Subcutaneous abdominal adipose tissue (tissue), 5 donors: ENCODE data around the gene TIGD1.

ENCODE experiments used
- H3K27ac ChIP-seq: one replicate; pipeline ENCODE4 v1.7.0; 2013; ENCODE audit warnings: low read depth, mild to moderate bottlenecking, inconsistent platforms, low read length, moderate library complexity
- H3K27me3 ChIP-seq, 5 donors: one replicate each; pipeline ENCODE4 v1.7.0; 2013; ENCODE audit warnings: low read length in 5 of 5, inconsistent platforms in 1 of 5; ENCODE audit not compliant: control insufficient read depth in 5 of 5, insufficient read depth in 4 of 5
- H3K36me3 ChIP-seq, 5 donors: one replicate each; pipeline ENCODE4 v1.7.0; 2013; ENCODE audit warnings: low read length in 5 of 5; ENCODE audit not compliant: control insufficient read depth in 5 of 5, insufficient read depth in 5 of 5
- H3K4me1 ChIP-seq, 5 donors: one replicate each; pipeline ENCODE4 v1.7.0; 2013; ENCODE audit warnings: low read length in 5 of 5, mild to moderate bottlenecking in 3 of 5, moderate library complexity in 1 of 5; ENCODE audit not compliant: control insufficient read depth in 5 of 5, insufficient read depth in 5 of 5
- H3K4me3 ChIP-seq, 5 donors: one replicate each; pipeline ENCODE4 v1.7.0; 2013; ENCODE audit warnings: low read length in 5 of 5, low read depth in 1 of 5
- H3K9ac ChIP-seq, 5 donors: one replicate each; pipeline ENCODE4 v1.7.0; 2013; ENCODE audit warnings: low read length in 5 of 5, mild to moderate bottlenecking in 4 of 5, moderate library complexity in 3 of 5
- H3K9me3 ChIP-seq, 5 donors: one replicate each; pipeline ENCODE4 v1.7.0; 2013; ENCODE audit warnings: low read length in 5 of 5; ENCODE audit not compliant: control insufficient read depth in 5 of 5
- donor health status: healthy.
- donor health status: healthy.
- donor health status: healthy.
- donor health status: healthy.
- donor health status: healthy.

Gene TIGD1

DNA sequence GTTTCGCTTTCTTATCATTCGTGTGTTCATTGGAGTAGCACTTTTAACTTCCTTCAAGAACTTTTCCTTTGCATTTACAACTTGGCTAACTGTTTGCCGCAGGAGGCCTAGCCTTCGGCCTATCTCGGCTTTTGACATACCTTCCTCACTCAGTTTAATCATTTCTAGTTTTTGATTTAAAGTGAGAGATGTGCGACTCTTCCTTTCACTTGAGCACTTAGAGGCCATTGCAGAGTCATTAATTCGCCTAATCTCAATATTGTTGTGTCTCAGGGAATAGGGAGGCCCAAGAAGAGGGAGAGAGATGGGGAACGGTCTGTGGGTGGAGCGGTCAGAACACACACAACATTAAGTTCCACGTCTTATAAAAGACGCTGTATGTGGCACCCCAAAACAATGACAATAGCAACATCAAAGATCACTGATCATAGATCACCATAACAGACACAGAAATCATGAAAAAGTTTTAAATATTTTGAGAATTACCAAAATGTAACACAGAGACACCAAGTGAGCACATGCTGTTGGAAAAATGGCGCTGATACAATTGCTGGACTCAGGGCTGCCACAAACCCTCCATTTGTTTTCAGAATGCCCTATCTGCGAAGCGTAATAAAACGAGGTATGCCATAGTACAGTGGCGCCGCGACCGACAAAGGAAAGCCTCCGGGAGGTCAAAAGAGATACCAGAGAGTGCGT lies 553 bp downstream of the TIGD1 start:
- Histone ChIP-seq H3K4me1 (peaks cover 9 to 29% (median 27%) of the 10 kb centered on the region in 5 donors), H3K27me3 (no peaks in the 10 kb centered on the region), H3K9me3 (no peaks in the 10 kb centered on the region), H3K27ac (peak overlapping the region; percentile 94), H3K9ac (peak overlapping the region; percentile 66 to 97 (median 90)), H3K36me3 (peaks cover 0 to 5% (median 3%) of the 10 kb centered on the region in 5 donors), H3K4me3 (peak overlapping the region; percentile 75 to 95 (median 93))

DNA sequence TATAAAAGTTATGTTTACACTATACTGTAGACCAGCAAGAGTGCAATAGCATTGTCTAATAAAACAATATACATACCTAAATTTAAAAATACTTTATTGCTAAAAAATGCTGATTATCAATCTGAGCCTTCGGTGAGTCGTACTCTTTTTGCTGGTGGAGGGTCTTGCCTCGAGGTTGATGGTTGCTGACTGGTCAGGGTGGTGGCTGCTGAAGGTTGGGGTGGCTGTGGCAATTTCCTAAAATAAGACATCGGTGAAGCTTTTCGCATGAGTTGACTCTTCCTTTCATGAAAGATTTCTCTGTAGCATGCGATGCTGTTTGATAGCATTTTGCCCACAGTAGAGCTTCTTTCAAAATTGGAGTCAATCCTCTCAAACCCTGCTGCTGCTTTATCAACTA lies 2.4 kb downstream of the TIGD1 start:
- no peaks in the 10 kb centered on the region for H3K27me3 ChIP-seq
- peaks cover 0 to 3% (median 0%) of the 10 kb centered on the region in 5 donors for H3K36me3 ChIP-seq
- no peak overlapping the region for H3K4me3 ChIP-seq
- H3K4me1 ChIP-seq, result peaks cover 9 to 23% (median 19%) of the 10 kb centered on the region in 5 donors
- no peak overlapping the region for H3K9ac ChIP-seq
- no peak overlapping the region for H3K27ac ChIP-seq
- H3K9me3 ChIP-seq, result no peaks in the 10 kb centered on the region

DNA sequence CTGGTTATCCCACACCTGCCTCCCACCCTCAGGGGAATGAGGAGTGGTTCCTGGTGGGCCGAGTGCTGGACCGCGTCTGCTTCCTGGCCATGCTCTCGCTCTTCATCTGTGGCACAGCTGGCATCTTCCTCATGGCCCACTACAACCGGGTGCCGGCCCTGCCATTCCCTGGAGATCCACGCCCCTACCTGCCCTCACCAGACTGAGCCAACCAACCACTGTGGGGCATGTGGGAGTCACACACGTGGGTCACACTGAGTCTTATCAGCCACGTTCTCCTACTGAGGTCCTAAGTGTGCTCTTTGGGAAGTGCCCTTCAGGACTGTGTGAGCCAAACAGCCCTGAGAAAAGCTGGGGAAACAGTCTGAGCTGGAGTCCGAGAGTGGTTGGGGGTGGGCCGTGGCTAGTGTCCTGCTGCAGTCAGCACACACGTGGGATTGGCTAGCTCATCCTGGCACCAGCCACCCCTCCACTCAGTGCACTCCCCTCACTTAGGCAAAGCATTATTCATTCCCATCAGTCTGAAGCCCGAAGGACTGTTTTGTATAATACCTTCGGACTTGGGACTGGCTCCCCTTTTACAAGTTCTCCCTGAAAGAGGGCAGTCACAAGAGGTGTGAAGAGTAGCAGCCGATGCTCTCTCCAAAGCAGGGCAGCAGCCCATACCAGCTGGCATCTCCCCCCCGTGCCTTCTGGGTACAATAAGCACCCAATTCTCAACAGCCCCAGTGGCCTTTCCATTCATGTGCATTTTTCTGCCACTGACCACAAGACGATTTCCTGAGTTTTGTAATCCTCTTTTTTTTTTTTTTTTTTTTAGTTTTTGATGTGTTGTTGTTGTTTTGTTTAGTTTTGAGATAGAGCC lies 4.6 kb downstream of the TIGD1 start:
- Histone ChIP-seq H3K9ac (no peak overlapping the region), H3K27me3 (peaks cover 0 to 8% (median 3%) of the 10 kb centered on the region in 5 donors), H3K4me3 (no peak overlapping the region), H3K36me3 (peaks cover 0 to 3% (median 0%) of the 10 kb centered on the region in 5 donors), H3K27ac (no peak overlapping the region), H3K9me3 (no peaks in the 10 kb centered on the region), H3K4me1 (peaks cover 0 to 10% (median 7%) of the 10 kb centered on the region in 5 donors)

DNA sequence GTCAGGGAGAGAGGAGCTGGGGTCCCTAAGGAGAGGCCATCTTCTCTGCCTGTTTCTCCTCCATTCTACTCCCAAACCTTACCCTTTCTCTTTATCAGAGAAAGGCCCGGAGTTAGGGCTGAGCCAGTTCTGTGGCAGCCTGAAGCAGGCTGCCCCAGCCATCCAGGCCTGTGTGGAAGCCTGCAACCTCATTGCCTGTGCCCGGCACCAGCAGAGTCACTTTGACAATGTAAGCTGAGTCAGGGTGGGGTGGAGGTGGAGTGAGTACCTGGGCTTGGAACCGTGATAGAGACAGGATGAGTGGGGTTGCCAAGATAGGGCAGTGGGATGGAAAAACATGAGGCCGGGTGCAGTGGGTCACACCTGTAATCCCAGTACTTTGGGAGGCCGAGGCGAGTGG lies 5.7 kb downstream of the TIGD1 start:
- peaks cover 0 to 3% (median 0%) of the 10 kb centered on the region in 5 donors for H3K36me3 ChIP-seq

DNA sequence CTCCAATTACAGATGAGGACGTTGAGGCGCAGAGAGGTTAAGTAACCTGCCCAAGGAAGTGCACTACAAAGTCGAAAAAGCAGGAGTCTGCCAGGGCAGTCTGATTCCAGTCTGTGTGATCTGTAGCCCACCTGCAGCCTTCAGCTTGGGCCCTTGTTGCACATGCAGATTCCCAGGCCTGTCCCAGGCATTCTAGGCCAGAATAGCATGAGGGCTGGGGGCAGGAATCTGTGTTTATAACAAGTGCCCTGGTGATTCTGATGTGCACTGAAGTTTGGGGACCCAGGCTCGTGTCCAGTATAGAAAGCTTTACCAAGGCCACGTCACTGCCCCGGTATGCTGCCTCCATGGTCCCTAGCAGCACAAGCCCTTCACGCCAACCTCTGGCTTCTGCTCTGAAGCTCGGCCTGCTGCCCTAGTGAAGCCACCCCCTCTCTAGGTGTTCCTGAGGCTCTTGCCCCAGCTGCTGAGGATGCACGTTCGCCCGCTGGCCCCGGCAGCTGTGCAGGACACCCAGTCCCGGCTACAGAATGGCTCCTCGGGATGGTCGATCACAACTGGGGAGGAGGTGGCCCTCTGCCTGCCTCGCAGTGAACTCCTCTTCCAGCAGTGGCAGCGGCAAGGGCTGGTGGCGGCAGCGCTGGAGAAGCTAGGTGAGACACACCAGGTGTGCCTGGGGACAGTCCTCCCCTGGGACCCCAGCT lies 6.3 kb downstream of the TIGD1 start:
- Histone ChIP-seq H3K36me3 (peaks cover 0 to 3% (median 0%) of the 10 kb centered on the region in 5 donors), H3K4me1 (no peaks in the 10 kb centered on the region), H3K9ac (no peak overlapping the region), H3K27ac (no peak overlapping the region), H3K9me3 (no peaks in the 10 kb centered on the region), H3K27me3 (peaks cover 6 to 21% (median 19%) of the 10 kb centered on the region in 5 donors), H3K4me3 (no peak overlapping the region)

More for the DNA sequence above, 5.7 kb downstream of the TIGD1 start:
- no peak overlapping the region for H3K9ac ChIP-seq
- peaks cover under 1 to 16% (median 13%) of the 10 kb centered on the region in 5 donors for H3K27me3 ChIP-seq
- H3K4me1 ChIP-seq, result peaks cover 0 to 5% (median 1%) of the 10 kb centered on the region in 5 donors
- no peak overlapping the region for H3K4me3 ChIP-seq
- H3K9me3 ChIP-seq, result no peaks in the 10 kb centered on the region
- H3K27ac ChIP-seq, result no peak overlapping the region

DNA sequence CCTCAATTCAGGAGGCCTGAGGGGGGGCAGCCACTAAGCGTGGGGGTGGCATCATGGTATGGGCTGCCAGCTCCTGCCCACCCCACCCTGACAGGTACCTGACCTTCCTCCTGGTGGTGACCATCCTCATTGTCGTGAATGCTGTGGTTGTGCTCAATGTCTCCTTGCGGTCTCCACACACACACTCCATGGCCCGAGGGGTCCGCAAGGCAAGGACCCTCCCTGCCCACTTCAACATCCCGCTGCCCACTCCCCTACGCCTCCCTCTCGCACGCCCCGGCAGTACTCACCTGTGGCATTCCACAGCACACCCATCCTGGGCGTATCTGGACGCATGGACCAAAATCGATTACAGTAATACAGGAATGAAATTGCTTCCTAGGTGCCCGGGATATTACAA lies 6.9 kb downstream of the TIGD1 start:
- Histone ChIP-seq H3K4me1 (no peaks in the 10 kb centered on the region), H3K36me3 (peaks cover 0 to 3% (median 0%) of the 10 kb centered on the region in 5 donors), H3K27me3 (peaks cover 6 to 22% (median 21%) of the 10 kb centered on the region in 5 donors), H3K4me3 (no peak overlapping the region), H3K27ac (no peak overlapping the region), H3K9ac (no peak overlapping the region), H3K9me3 (no peaks in the 10 kb centered on the region)

DNA sequence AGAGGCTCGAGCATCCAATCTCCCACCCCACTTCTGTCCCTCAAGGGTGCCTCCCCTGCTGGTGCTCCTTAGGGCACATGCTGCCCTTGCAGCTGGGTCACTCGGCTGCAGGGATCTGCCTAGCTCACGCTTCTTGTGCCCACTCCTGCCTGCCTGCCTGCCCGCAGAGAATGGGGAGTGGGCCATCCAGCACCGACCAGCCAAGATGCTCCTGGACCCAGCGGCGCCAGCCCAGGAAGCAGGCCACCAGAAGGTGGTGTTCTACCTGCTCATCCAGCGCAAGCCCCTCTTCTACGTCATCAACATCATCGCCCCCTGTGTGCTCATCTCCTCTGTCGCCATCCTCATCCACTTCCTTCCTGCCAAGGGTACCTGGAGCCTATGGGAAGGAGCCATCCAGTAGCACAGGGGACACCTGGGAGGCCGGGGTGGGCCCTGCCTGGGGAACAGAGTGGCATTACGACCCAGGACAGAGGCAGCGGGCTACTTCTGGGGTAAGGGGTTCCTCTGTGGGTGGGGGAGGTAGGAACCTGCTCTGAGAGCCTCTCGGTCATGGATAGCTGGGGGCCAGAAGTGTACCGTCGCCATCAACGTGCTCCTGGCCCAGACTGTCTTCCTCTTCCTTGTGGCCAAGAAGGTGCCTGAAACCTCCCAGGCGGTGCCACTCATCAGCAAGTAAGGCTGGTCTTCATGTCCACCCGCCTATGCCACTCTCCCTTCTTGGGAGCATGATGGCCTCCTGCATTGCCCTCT lies 7.5 kb downstream of the TIGD1 start:
- Histone ChIP-seq H3K4me3 (no peak overlapping the region), H3K4me1 (no peaks in the 10 kb centered on the region), H3K27me3 (peaks cover 6 to 25% (median 24%) of the 10 kb centered on the region in 5 donors), H3K27ac (no peak overlapping the region), H3K36me3 (peaks cover 0 to 3% (median 0%) of the 10 kb centered on the region in 5 donors), H3K9ac (no peak overlapping the region), H3K9me3 (no peaks in the 10 kb centered on the region)

DNA sequence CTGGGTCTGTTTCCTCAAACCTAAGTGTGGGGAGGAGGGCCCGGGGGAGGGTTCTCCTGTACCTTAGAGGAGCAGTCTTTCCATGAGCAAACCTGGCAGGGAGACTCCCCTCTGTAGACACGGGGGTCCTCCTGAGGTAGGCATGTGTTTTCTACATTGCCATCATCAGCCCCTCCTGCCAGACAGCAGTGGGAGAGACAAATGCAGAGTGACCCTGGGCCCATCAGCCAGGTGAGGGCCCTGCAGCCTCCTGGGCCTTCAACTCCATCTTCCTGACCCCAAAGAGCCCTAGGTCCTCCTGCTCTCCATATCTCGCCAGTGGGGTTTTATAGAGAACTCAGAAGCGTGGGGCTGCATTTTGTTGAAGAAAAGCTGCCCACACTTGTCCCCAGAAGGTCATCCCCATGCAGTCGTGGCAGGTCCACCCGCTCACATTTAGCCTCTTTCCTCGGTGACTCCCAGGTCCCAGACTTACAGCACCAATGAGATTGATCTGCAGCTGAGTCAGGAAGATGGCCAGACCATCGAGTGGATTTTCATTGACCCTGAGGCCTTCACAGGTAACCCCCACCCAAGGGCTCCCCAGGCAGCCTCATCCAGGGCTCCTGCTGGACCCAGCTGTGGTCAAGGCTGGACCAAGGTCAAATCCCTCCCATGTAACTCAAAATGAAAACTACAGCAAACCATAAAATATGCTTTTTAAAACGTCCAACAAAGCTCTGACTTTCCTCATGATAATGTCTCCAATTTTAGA lies 8.2 kb downstream of the TIGD1 start:
- Histone ChIP-seq H3K36me3 (peaks cover 0 to 3% (median 0%) of the 10 kb centered on the region in 5 donors), H3K27ac (no peak overlapping the region), H3K9ac (no peak overlapping the region), H3K4me3 (no peak overlapping the region), H3K9me3 (no peaks in the 10 kb centered on the region), H3K4me1 (no peaks in the 10 kb centered on the region), H3K27me3 (peaks cover 6 to 30% (median 24%) of the 10 kb centered on the region in 5 donors)
